HG03108 (cell line): ENCODE data around the gene UBE2V1.
"Not testable (repeated sequence)": the region's sequence is repeated elsewhere in the genome, so short reads cannot be mapped to it uniquely, and the experiment has no call there.

Experiments used
- ATAC-seq: cut with Tn5 transposase; IDR thresholded peaks from one replicate; pipeline ENCODE4 v1.9.1; 2021; ENCODE audit warnings: moderate library complexity; ENCODE audit not compliant: unreplicated experiment

UBE2V1 gene

GRCh38 chr20:50138120-50138478 lies 25.1 kb upstream of the UBE2V1 start:
- no peak for ATAC-seq

- not testable (repeated sequence) for ATAC-seq
These were observed 24.8 kb upstream of the UBE2V1 start for GRCh38 chr20:50137702-50138101.

- ATAC-seq, result no peak
These were observed 24.1 kb upstream of the UBE2V1 start for GRCh38 chr20:50136822-50137599.

- not testable (repeated sequence) for ATAC-seq
These were observed 22.2 kb upstream of the UBE2V1 start for GRCh38 chr20:50135157-50135556.

GRCh38 chr20:50133474-50134217 lies 20.7 kb upstream of the UBE2V1 start:
- no peak for ATAC-seq

GRCh38 chr20:50133041-50133440 lies 20.1 kb upstream of the UBE2V1 start:
- no peak for ATAC-seq

GRCh38 chr20:50130995-50131394 lies 18.0 kb upstream of the UBE2V1 start:
- no peak for ATAC-seq

- ATAC-seq, result no peak
These were observed 17.4 kb upstream of the UBE2V1 start for GRCh38 chr20:50130356-50130723.

GRCh38 chr20:50129662-50130355 lies 16.9 kb upstream of the UBE2V1 start:
- ATAC-seq, result no peak

GRCh38 chr20:50128520-50128905 lies 15.6 kb upstream of the UBE2V1 start:
- no peak for ATAC-seq

- ATAC-seq, result no peak
These were observed 14.9 kb upstream of the UBE2V1 start for GRCh38 chr20:50127587-50128519.

- ATAC-seq, result no peak
These were observed 13.7 kb upstream of the UBE2V1 start for GRCh38 chr20:50126662-50127061.

GRCh38 chr20:50125279-50125678 lies 12.3 kb upstream of the UBE2V1 start:
- ATAC-seq, result no peak

GRCh38 chr20:50124496-50124895 lies 11.5 kb upstream of the UBE2V1 start:
- ATAC-seq, result no peak

- no peak for ATAC-seq
These were observed 10.5 kb upstream of the UBE2V1 start for GRCh38 chr20:50123418-50123817.

- ATAC-seq, result no peak
These were observed 9.8 kb upstream of the UBE2V1 start for GRCh38 chr20:50122763-50123162.

GRCh38 chr20:50121858-50122271 lies 8.9 kb upstream of the UBE2V1 start:
- ATAC-seq, result no peak

GRCh38 chr20:50120935-50121693 lies 8.2 kb upstream of the UBE2V1 start:
- ATAC-seq, result no peak

- ATAC-seq, result no peak
These were observed 5.3 kb upstream of the UBE2V1 start for GRCh38 chr20:50118203-50118602.

GRCh38 chr20:50116368-50116999 lies 3.5 kb upstream of the UBE2V1 start:
- ATAC-seq, result no peak
